HG02571 (cell line): Measurements from ENCODE around the gene MYH6.

Source experiments
- ATAC-seq: cut with Tn5 transposase; IDR thresholded peaks from one replicate; pipeline ENCODE4 v1.9.1; 2021; ENCODE audit warnings: mild to moderate bottlenecking, moderate library complexity; ENCODE audit not compliant: unreplicated experiment

MYH6 gene

DNA sequence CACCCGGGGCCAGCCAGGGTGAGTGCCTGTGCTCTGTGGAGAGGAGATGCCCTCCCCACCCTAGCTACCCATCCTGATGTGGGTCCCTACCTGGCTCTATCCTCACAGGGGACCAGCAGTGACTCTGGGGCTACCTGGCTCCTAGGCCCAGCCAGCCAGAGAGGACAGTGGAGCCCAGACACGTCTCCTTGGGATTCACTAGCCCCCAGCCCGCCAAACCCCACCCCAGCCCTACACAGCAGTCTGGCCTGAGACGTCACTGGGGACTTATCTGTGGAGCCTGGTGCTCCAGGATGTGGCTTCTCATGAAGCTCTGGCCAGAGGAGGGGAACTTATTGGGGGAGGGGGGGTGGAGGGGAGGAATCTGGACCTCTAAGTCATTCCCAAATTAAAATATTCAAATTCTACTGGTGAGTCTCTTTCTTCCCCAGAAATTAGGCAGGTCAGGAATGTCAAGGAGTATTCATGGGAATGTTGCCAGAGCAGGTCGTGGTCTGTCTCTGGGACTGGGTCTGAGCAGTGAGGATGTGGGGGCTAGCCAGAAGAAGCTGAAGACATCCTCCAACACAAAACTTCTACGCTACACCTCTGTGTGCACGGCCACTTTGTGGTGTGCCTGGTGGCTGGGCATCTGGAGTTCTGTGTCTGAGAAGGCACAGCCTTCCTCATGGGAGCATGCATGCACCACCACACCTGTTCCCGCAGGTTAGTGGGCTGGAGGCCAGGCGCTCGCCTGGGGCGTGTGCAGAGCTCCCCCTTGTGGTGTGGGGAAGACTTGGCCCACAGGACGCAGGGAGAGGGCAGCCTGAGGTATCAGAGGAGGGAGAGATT is 28.5 kb downstream of the MYH6 start:
- ATAC-seq = no peak

DNA sequence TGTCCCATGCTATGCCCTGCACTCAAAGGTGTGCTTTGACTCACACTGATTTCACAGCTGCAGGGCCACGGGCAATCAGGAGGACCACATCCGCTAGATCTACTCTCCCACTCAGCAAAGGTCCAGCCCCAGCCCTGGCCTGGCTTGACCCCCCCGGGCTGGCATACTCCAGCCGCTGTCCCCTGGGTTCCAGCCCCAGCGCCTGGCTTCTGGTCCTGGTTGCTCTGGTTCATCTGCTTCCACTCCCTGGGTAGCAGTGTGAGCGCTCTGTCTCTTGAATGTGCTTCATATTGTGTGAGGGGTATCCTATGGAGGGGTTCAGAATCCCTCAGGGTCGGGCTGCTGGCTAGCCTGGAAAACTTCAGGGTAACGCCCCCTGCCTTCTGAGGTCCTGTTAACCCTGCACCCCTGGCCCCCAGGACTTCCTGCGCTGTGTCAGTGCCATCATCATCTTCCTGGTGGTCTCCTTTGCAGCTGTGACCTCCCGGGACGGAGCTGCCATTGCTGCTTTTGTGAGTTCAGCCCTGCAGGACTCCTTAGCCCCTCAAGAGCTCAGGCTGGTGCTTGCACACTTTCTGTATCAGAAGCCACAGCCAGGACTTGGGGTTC is 29.4 kb downstream of the MYH6 start:
- no peak for ATAC-seq

DNA sequence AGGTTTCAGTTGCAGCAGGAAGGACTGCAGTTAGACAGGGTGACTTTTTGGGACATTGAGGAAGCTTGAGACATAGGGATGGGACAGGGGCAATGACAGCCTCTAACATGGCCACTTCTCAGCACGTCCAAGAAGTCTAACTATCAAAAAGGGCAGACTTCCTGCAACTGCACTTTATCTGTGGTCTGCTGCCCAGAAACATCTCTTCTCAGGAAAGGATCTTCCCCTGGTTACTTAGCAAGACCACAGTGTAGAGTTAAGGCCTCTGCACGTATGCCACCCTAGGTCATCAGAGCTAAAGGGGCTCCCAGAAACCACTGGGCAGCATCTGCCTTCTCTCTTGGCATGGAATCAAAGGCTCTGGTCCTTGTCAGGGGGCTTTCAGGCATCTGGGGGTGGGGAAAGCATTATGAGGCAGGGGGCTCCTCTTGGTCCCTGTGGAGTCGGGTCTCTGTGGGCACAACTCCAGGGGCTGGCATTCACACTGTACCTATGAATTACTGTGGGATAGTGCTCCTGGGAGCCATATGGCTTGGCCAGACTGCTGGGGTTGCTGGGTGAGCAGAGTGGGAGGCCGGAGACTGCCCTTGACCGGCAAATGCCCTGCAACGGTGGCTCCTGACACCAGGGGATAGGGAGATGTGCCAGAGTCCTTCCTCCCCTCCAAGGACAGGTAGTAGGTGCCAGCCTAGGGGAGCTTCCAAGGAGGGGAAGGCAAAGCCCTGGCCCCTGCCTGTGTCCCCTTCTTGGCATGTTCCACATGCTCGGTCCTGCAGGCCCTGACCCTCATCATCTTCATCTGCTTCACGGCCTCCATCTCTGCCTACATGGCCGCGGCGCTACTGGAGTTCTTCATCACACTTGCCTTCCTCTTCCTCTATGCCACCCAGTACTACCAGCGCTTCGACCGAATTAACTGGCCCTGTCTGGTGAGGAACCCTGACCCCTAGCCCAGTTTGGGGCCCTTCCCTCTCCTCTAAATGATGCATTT is 30.2 kb downstream of the MYH6 start:
- ATAC-seq = no peak

DNA sequence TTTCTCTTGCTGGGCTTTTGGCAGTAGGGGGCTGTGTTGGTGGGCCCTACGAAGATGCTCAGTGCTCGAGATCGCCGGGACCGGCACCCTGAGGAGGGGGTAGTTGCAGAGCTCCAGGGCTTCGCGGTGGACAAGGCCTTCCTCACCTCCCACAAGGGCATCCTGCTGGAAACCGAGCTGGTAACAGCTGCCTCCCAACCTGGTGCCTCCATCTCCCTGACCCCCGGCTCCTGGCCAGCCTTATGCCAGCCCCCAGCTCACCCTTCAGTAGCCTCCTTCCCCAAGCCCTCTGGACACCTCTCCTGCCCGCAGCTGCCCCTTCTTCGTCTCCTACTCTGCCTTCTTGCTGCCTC is 30.9 kb downstream of the MYH6 start:
- no peak for ATAC-seq

DNA sequence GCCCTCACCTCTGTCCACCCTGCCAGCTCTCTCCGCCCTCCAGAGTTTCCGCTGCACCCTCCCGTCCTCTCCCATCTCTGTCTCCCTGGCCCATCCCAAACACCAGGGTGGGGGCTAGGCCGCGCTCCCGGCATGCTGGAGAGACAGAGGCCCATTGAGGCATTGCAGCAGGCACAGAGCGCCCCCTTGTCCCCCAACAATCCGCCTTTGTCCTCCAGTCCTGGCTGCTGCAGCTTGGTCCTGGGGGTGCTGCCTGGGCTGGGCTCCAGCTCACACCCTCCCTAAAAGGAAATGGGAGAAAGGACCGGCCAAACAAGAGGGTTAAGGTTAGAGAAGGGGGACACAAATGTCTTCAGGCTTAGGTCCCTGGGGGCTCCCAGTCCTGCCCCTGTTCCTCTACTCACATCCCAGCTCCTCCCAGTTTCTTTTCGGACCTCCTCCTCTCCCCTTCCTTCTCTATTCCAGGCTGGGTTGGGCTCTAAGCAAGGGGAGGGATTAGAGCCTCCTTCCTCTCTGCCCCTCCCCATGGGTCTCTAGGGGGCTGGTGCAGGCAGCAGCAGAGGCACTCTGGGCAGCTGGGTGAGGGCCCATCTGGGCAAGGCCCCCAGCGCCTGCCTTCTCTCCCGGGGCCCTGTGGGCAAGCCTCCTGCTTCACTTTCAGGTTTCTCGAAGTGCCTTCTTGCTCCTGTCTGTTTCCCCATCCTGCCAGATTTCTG is 31.4 kb downstream of the MYH6 start, which contains the start of gene CMTM5:
Gene CMTM5 (plus strand): TSS at position 565 of the 716 bp plus-strand sequence. CDS start 206 bp downstream, outside the sequence.
- no peak for ATAC-seq

DNA sequence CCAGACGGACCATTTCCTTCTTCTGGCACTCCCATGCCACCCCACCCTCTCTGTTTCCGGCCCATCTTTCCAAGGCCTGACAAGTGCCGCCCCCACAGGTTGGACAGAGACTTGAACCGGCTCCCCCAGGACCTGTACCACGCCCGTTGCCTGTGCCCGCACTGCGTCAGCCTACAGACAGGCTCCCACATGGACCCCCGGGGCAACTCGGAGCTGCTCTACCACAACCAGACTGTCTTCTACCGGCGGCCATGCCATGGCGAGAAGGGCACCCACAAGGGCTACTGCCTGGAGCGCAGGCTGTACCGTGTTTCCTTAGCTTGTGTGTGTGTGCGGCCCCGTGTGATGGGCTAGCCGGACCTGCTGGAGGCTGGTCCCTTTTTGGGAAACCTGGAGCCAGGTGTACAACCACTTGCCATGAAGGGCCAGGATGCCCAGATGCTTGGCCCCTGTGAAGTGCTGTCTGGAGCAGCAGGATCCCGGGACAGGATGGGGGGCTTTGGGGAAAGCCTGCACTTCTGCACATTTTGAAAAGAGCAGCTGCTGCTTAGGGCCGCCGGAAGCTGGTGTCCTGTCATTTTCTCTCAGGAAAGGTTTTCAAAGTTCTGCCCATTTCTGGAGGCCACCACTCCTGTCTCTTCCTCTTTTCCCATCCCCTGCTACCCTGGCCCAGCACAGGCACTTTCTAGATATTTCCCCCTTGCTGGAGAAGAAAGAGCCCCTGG is 32.4 kb downstream of the MYH6 start:
- no peak for ATAC-seq

DNA sequence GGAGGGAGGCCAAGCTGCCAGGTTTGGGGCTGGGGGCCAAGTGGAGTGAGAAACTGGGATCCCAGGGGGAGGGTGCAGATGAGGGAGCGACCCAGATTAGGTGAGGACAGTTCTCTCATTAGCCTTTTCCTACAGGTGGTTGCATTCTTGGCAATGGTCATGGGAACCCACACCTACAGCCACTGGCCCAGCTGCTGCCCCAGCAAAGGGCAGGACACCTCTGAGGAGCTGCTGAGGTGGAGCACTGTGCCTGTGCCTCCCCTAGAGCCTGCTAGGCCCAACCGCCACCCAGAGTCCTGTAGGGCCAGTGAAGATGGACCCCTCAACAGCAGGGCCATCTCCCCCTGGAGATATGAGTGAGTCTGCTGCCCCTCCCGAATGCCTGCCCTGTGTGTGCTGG is 35.0 kb downstream of the MYH6 start:
- no peak for ATAC-seq

DNA sequence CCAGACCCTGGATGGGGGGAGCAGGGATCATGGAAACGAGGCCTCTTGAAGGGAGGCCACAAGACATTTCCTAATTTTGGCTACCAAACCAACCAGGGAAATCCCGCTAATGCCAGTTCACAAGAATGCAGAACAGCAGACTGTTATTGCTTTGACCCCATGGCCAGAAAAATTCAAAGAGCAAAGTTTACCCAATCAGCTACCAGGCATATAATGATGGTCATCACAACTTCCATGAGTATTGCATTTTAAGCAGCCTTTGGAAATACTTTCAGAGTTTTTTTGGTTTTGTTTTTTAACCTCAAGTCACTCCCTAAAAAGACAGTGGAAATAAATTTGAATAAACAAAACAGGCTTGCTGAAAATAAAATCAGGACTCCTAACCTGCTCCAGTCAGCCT is 35.6 kb downstream of the MYH6 start, which contains the start of gene IL25:
Gene IL25 (plus strand): TSS at position 301 of the 400 bp plus-strand sequence.
- no peak for ATAC-seq

DNA sequence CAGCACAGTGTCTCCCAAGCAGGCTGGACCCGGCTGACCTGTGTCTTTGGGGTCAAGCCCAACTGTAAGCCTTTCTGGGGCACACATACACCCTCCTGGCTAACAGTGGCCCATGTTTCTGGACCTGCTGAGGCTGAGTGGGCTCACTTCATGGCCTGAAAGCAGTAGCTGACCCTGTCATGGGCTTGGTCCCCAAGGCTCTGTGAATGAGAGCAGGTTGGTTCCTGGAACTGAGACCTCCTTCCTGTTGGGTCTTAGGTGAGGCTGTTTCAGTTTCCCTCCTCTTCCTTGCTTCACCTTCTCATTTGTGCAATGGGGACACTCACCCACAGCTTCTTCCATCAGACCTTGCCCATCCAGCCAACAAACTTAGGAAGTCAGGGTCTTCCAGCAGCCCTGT is 36.2 kb downstream of the MYH6 start:
- no peak for ATAC-seq

DNA sequence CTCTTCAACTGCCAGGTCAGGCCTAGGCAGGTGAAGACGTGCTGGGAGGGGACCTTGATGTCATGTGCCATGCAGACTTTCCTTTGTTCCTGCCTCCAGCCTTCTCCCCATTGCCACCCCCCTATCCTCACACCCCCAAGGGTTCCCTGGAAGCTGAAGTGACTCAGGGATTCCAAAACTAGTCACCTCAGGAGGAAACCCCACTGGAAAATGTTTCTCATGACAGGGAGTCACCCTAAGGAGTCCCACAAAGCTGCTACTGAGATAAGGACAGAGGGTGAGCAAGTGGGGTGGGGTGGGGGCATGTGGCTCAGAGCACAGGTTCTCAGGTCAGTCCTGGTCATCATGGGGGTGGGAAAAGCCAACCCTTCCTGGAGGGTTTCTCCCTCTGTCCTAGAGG is 37.9 kb downstream of the MYH6 start:
- ATAC-seq = no peak

DNA sequence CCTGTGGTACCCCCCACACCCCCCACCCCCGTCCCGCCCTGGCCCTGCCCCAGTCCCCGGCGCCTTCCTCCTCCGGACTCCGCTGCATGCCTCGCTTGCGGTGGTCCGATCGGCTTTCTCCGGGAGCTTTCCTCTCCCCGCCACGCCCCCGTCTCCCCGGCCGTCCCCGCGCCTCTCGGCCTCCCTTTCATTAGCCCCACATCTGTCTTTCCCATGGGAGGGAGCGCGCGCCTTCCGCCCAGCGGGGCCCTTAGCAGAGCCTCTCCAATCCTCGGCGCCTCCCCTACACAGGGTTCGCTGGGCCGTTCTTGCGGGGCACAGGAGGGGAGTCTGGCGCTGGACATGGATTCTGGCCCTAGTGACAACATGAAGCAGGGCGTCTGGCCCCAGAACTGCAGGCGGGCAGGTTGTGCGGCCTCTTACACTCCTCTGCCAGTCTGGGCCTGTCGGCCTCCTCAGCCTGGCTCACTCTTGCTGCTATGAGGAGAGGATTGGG is 41.6 kb downstream of the MYH6 start:
- no peak for ATAC-seq

DNA sequence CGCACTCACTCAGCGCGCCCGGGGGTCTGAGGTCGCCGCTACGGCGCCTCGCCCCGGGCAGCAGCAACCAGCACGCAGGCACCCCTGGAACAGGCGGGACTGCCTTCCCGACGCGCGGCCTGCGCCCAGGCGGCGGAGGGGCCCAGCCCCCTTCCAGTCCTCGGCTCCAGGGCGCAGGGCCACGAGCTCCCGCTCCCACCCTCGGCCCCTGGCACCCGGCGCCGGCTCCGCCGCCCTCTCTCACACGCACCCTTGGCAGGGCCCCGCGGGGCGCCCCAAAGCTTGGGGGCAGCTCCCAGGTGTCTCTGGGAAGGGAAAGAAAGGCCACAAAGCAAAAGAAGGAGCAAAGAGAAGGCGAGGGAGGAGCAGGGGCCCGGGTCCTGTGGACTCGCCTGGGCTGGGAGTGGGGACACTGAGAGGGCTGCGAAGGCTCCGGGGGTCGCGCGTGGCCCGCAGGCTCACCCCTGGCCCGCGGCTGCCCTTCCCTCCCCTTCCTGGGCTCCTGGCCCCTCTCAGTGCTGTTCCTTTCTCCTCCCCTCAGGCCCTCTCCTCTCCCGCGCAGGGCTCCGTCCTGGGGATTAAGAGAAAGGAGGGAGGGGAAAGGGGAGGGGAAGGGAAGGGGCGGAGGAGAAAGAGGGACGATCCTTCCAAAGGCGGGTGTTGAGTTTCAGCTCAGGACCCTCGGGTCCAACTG is 42.2 kb downstream of the MYH6 start:
- ATAC-seq = no peak

DNA sequence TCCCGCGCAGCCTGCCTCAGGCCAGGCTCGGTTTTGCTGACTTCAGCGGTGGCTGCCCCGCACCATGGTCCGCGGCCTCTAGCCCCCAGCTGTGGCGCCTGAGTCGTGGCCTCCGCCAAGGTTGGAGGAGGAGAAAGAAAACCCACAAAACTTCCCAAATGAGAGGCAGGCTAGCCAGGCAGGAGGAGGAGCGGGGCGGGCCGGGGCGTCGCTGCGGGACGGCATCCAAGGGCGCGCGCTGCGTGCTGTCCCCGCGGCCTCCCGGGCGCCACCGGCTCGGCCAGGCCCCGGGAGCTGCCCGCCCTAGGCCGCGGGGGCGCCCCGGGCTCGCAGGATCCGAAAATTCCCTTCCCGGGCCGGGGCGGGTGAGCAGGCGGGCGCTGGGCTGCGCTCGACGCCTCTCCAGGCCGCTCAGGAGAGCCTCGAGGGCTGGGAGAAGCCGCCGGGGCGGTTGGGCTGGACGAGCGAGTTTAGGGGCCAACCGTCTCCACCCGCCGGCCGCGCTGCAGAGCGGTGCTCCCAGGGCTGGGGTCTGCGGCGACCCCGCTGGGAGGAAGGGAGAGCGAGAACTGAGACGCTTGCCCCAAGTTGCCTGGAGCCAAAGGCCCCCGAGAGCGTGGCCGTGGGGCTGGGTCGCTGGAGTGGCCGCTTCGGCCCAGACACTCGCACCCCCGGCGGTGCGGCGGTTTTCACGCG is 42.9 kb downstream of the MYH6 start, which contains the start of gene EFS:
Gene EFS (minus strand): TSS at position 137 of the 696 bp plus-strand sequence. CDS start 147 bp downstream, outside the sequence.
- ATAC-seq = no peak

DNA sequence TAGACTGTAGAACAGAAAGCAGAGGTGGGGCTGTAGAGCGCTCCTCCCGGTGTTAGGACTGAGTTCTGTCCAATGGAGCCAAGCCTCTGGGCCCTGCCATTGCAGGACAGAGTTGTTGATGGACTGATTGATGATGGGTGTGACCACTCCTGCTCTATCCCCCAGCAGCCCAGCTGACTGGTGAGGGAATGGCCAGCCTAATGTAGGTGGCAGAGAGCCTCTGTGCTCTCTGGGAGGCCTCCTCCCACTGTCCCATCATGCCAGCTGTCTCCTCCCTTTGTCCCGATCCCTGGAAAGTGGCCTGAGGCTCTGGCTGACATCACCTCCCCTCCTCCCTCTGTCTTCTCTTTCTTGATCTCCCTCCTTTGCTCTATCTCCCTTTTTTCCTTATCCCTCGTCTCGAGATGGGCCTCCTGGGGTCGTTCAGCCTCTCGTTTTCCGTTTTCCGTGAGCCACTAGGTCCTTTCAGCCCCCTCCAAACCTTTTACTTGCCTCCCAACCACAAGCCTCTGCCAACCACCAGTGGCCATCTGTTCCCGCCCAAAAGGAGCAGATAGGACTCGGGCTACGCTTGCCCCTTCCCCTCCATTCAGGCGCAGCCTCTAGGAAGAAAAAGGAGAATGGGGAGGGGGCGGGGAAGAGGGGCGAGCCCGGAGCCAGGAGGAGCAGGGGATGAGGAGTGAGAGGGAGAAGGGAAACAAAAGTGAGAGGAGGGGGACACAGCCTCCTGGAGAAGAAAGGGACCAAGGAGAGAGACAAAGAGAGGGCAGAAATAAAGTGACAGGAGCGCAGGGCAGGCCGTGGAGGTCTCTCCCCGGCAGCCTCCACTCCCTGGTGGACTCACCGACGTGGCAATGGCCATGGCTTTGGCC is 43.7 kb downstream of the MYH6 start:
- ATAC-seq = no peak

DNA sequence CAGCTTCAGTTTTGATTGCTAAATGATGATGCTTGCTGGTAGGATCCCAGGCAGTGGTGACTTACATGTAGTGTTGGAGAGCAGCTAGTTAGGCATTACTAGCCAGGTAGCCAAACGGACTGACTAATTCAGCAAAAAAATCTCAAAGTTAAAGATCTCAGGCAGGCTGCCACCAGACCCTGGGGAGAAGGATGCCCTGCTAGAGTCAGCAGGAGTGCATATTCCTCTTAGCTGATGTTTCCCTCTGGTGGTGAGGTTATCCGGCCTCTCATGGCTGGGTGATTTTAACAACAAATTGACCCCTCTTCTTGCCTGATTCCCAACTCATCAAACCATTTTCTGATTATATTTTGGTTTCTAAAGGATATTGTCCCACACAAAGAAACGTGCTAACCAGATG is 45.9 kb downstream of the MYH6 start:
- no peak for ATAC-seq

DNA sequence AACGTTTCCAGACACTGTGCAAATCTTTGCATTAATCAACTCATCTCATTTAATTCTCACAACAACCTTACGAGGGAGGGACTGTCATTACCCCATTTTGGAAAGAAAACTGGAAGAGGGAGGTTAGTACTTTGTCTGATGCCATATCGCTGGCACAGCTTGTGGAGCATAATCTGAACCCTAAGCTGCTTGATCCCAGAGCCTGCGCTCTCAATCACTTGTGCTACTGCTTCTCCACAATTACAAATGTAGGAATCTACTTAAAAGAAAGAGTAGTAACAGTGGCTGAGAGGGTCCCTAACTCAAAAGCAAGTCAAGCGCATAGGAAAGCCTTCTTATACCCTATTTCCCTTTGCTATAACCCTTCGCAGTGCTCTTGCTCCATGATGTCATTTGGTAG is 46.3 kb downstream of the MYH6 start:
- ATAC-seq = no peak

DNA sequence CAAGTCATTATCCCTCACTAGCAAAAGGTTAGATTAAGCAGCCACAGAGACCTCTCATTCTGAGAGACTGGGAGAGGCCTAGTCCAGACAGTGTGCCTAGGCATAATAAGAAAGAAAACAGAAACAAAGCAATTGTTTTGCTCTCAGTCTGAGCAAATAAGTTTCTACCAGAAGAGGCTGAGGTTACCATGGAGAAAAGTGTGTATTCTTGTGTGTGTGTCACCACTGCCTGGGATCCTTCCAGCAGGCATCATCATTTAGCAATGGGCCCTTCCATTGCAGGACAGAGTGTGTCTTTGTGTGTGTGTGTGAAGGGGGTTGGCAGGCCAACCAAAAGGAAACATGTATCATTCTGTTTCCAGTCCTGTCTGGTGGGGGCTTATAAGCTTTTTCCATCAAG is 46.8 kb downstream of the MYH6 start:
- no peak for ATAC-seq

DNA sequence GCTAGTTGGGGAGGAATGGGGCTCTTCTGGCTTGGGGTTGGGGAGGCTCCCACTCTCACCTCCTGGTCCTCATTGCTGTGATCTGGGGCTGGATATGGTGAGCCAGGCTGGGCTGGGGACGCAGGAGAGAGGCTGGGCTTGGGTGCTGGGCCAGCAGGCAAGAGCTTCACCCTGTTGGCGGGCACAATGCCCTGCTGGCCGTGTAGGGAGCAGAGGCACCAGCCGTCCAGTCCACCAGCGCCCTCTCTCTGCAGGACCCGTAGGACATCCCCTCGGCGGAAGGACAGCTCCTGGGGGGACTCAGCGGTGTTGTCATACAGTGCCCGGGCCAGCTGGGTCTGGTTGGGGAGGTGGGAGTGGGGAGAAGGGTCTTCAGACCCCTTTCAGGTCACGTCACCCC is 47.6 kb downstream of the MYH6 start:
- no peak for ATAC-seq
